Breast epithelium (tissue), 4 donors: ENCODE measurements around the gene LPP. TPM values are rescaled to one million over a fixed set of nuclear protein-coding genes. Genes with fewer than 3 reads are reported as not detected.

ENCODE experiments used
- DNase-seq, 2 donors: peaks; one replicate each; pipeline ENCODE4 v3.0.0-alpha.2; 2019; ENCODE audit warnings: low spot score in 2 of 2
- H3K27ac ChIP-seq, 2 donors: fragments of 200-600 bp; sonication (generic) in 1 of 2; one replicate each; pipeline ENCODE4 v1.5.1; 2016 to 2019; ENCODE audit warnings: mild to moderate bottlenecking in 1 of 2
- H3K27me3 ChIP-seq, 2 donors: fragments of 200-600 bp; sonication (generic) in 1 of 2; one replicate each; pipeline versions ENCODE4 v1.5.1 to v1.6.0; 2017 to 2019; ENCODE audit warnings: control low read depth in 1 of 2, mild to moderate bottlenecking in 1 of 2
- H3K36me3 ChIP-seq: fragments of 200-600 bp; one replicate; pipeline ENCODE4 v1.5.1; 2019
- H3K4me1 ChIP-seq, 2 donors: fragments of 200-600 bp; sonication (generic); one replicate each; pipeline ENCODE4 v1.5.1; 2016 to 2019; ENCODE audit warnings: control low read depth in 1 of 2
- H3K4me3 ChIP-seq, 3 donors: fragments of 200-600 bp; sonication (generic); 1 replicate in 2 of 3; 2 replicates in 1 of 3; pipeline ENCODE4 v1.5.1; 2016 to 2019; ENCODE audit warnings: mild to moderate bottlenecking in 3 of 3, moderate library complexity in 2 of 3
- H3K9me3 ChIP-seq, 2 donors: fragments of 200-600 bp; sonication (generic) in 1 of 2; one replicate each; pipeline ENCODE4 v1.5.1; 2016 to 2019; ENCODE audit warnings: control low read depth in 1 of 2
- POLR2A ChIP-seq: fragments of 450-650 bp; IDR thresholded peaks from one replicate; pipeline ENCODE4 v1.6.1; 2016; ENCODE audit warnings: antibody characterized with exemption, mild to moderate bottlenecking, moderate library complexity
- POLR2AphosphoS5 ChIP-seq, 3 donors: sonication (generic); formaldehyde crosslinking; IDR thresholded peaks; one replicate each; pipeline ENCODE4 v1.6.1; 2017; ENCODE audit warnings: antibody characterized with exemption in 3 of 3
- intact Hi-C: fragments of 100-400 bp; cut with DNase I; formaldehyde crosslinking; loops from one replicate; pipeline ENCODE4 v1.15.1; 2023; ENCODE audit warnings: low total_unique reads
- total RNA-seq, 3 donors: library from RNA; depleted of rRNA; stranded (reverse); fragments of >200 nt; gene quantifications; one replicate each; pipeline ENCODE4 v1.1.0, GENCODE V29; 2016
- TF ChIP-seq, protein P1 (sequence below), 3 donors: fragments of 450-650 bp; IDR thresholded peaks; one replicate each; pipeline ENCODE4 v1.5.1; 2016 to 2017; ENCODE audit warnings: antibody characterized with exemption in 3 of 3, mild to moderate bottlenecking in 3 of 3, moderate library complexity in 3 of 3

Gene LPP
- total RNA-seq, 3 donors from 2014 or later = 135 to 183 (median 147) TPM

- H3K9me3 ChIP-seq = no peaks in the 10 kb centered on the region
- no peaks in the 10 kb centered on the region for H3K27me3 ChIP-seq
- no peak overlapping the region for H3K4me3 ChIP-seq
- peaks cover 4 to 18% of the 10 kb centered on the region in 2 donors for H3K4me1 ChIP-seq
- intact Hi-C loops = no loop called here
- no peaks in the 10 kb centered on the region for H3K36me3 ChIP-seq
- H3K27ac ChIP-seq = no peak overlapping the region
- DNase-seq = no peak
- TF ChIP-seq, protein P1, sequence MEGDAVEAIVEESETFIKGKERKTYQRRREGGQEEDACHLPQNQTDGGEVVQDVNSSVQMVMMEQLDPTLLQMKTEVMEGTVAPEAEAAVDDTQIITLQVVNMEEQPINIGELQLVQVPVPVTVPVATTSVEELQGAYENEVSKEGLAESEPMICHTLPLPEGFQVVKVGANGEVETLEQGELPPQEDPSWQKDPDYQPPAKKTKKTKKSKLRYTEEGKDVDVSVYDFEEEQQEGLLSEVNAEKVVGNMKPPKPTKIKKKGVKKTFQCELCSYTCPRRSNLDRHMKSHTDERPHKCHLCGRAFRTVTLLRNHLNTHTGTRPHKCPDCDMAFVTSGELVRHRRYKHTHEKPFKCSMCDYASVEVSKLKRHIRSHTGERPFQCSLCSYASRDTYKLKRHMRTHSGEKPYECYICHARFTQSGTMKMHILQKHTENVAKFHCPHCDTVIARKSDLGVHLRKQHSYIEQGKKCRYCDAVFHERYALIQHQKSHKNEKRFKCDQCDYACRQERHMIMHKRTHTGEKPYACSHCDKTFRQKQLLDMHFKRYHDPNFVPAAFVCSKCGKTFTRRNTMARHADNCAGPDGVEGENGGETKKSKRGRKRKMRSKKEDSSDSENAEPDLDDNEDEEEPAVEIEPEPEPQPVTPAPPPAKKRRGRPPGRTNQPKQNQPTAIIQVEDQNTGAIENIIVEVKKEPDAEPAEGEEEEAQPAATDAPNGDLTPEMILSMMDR (IDR thresholded peaks at IDR 0.05) = no peak
- TF ChIP-seq POLR2AphosphoS5 (IDR thresholded peaks at IDR 0.05) (no peak), POLR2A (no peak)
Observed at GRCh38 chr3:188299068-188299467, 145.1 kb downstream of the LPP start.

GRCh38 chr3:188299708-188300107, 145.8 kb downstream of the LPP start:
- TF ChIP-seq POLR2AphosphoS5 (IDR thresholded peaks at IDR 0.05) (no peak), POLR2A (no peak)
- TF ChIP-seq, protein P1 (IDR thresholded peaks at IDR 0.05) = no peak
- Histone ChIP-seq H3K9me3 (no peaks in the 10 kb centered on the region), H3K27me3 (no peaks in the 10 kb centered on the region), H3K4me3 (no peak overlapping the region), H3K36me3 (no peaks in the 10 kb centered on the region), H3K27ac (no peak overlapping the region), H3K4me1 (peaks cover under 1 to 14% of the 10 kb centered on the region in 2 donors)
- intact Hi-C loops = no loop called here
- DNase-seq = no peak

GRCh38 chr3:188301147-188301546, 147.2 kb downstream of the LPP start:
- Histone ChIP-seq H3K9me3 (no peaks in the 10 kb centered on the region), H3K4me3 (no peak overlapping the region), H3K27me3 (no peaks in the 10 kb centered on the region), H3K27ac (no peak overlapping the region), H3K36me3 (no peaks in the 10 kb centered on the region), H3K4me1 (peaks cover 0 to 7% of the 10 kb centered on the region in 2 donors)
- TF ChIP-seq, protein P1 (IDR thresholded peaks at IDR 0.05) = no peak
- TF ChIP-seq POLR2AphosphoS5 (IDR thresholded peaks at IDR 0.05) (no peak), POLR2A (no peak)
- DNase-seq = no peak
- intact Hi-C loops = no loop called here

DNA sequence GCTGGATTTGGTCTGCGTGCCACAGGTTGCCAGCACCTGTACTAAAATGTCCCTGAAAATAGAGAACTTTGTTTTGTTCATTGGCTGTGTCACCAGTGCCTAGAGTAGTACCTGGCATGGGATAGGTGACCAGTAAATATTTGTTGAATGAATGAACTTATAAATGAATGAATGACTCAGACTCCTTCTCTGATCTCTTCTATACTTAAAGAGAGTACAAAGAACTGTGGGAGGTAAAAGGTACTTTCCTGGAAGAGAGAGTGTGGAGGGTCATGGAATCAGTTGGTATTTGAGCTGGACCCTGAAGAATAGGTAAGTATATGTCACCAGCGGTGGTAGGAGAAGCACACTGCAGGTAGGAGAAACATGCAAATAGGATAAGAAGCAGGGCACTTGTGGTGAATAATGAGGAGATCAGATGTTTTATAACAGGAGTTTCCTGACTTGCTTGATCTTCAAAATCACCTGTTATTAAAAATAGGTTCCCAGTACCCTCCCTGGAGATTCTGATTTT, 149.4 kb downstream of the LPP start:
- H3K27ac ChIP-seq = no peak overlapping the region
- no peak for DNase-seq

GRCh38 chr3:188303823-188304222, 149.9 kb downstream of the LPP start:
- no peak for DNase-seq
- intact Hi-C loops = no loop called here
- H3K9me3 ChIP-seq = no peaks in the 10 kb centered on the region
- no peak overlapping the region for H3K27ac ChIP-seq
- no peaks in the 10 kb centered on the region for H3K4me1 ChIP-seq
- H3K36me3 ChIP-seq = no peaks in the 10 kb centered on the region
- no peaks in the 10 kb centered on the region for H3K27me3 ChIP-seq
- TF ChIP-seq POLR2AphosphoS5 (IDR thresholded peaks at IDR 0.05) (no peak), POLR2A (no peak)
- TF ChIP-seq, protein P1 (IDR thresholded peaks at IDR 0.05) = no peak
- no peak overlapping the region for H3K4me3 ChIP-seq

More for the DNA sequence above, 149.4 kb downstream of the LPP start:
- no peaks in the 10 kb centered on the region for H3K27me3 ChIP-seq
- H3K4me3 ChIP-seq = no peak overlapping the region
- TF ChIP-seq, protein P1 (IDR thresholded peaks at IDR 0.05) = no peak
- TF ChIP-seq POLR2A (no peak), POLR2AphosphoS5 (IDR thresholded peaks at IDR 0.05) (no peak)
- no peaks in the 10 kb centered on the region for H3K4me1 ChIP-seq
- no peaks in the 10 kb centered on the region for H3K9me3 ChIP-seq
- intact Hi-C loops = no loop called here
- H3K36me3 ChIP-seq = no peaks in the 10 kb centered on the region
